ENCODE measurements around the gene TRAK2. TPM values are rescaled to one million over a fixed set of nuclear protein-coding genes. Genes with fewer than 3 reads are reported as not detected.
A peak's percentile ranks its signal among the peaks of the same experiment; 100 is the strongest.

The TRAK2 gene
- total and polyA plus RNA-seq, 2 donors (not counting 3 experiments of a cell fraction or from before 2014, with no cell fraction given) = 9.7 to 35.7 TPM

GRCh38 chr2:201360256-201360655 is 91.0 kb downstream of the TRAK2 start:
- dilution Hi-C loops (cut with MboI; ENCODE audit: extremely low pct_ligation_motif_present, low sequenced_read_pairs) (no loop called here), intact Hi-C loops (cut with micrococcal nuclease) (loop anchor here (5.0 to 10.0 kb wide), 2 partner anchors 103 to 455 kb away; no protein-coding TSS in a partner anchor)
- Histone ChIP-seq H4K20me1 (replicated peaks; ENCODE audit: control insufficient read depth, extremely low read depth, insufficient read depth, low read length) (no peaks in the 10 kb centered on the region), H3K79me2 (ENCODE audit: control insufficient read depth, insufficient read depth, low read length) (no peaks in the 10 kb centered on the region), H3K4me1 (ENCODE audit: control insufficient read depth, extremely low read depth, insufficient read depth, low read length) (no peaks in the 10 kb centered on the region), H3K9me3 (replicated peaks; ENCODE audit: control insufficient read depth, insufficient read depth, low read length) (no peaks in the 10 kb centered on the region), H3K36me3 (ENCODE audit: control insufficient read depth in 2 of 2, extremely low read depth in 1 of 2, insufficient read depth in 2 of 2, low read length in 2 of 2) (no peaks in the 10 kb centered on the region), H3K9ac (replicated peaks; ENCODE audit: extremely low read depth, insufficient read depth, low read length) (no peak overlapping the region), H3K27me3 (ENCODE audit: control insufficient read depth in 2 of 2, insufficient read depth in 2 of 2, low read length in 2 of 2) (no peaks in the 10 kb centered on the region), H3K4me2 (ENCODE audit: insufficient read depth, low read length) (no peak overlapping the region), H2AFZ (ENCODE audit: low read depth, low read length) (no peak overlapping the region), H3K9me1 (replicated peaks; ENCODE audit: control insufficient read depth, extremely low read depth, insufficient read depth, low read length) (no peaks in the 10 kb centered on the region), H3K27ac (ENCODE audit: insufficient read depth, low read depth, low read length) (no peak overlapping the region), H3K4me3 (replicated peaks in 1 of 3; ENCODE audit: insufficient read depth in 1 of 3, low read depth in 1 of 3, low read length in 3 of 3) (no peak overlapping the region)
- FAIRE-seq = no peak
- ChIA-PET POLR2A (no interaction called here), CTCF (interaction anchor here (1.3 kb wide), 1 partner anchor 11 kb away, joined by 3 read pairs; no protein-coding TSS in a partner anchor)
- BruUV-seq (replicated peaks) = no TSS peak
- TF ChIP-seq MAX (IDR thresholded peaks at IDR 0.05; ENCODE audit: insufficient read depth, insufficient read length) = no peak
- no peak for DNase-seq (ENCODE audit: low read depth, low spot score)

GRCh38 chr2:201358684-201359083 is 92.6 kb downstream of the TRAK2 start:
- H3K79me2 ChIP-seq (ENCODE audit: control insufficient read depth, insufficient read depth, low read length) = no peaks in the 10 kb centered on the region
- intact Hi-C loops (cut with micrococcal nuclease) (no loop called here), dilution Hi-C loops (cut with MboI; ENCODE audit: extremely low pct_ligation_motif_present, low sequenced_read_pairs) (no loop called here)
- no peak overlapping the region for H3K27ac ChIP-seq (ENCODE audit: insufficient read depth, low read depth, low read length)
- TF ChIP-seq MAX (IDR thresholded peaks at IDR 0.05; ENCODE audit: insufficient read depth, insufficient read length) (no peak), CTCF (IDR thresholded peaks at IDR 0.05; ENCODE audit: extremely low read depth in 1 of 2, insufficient read depth in 1 of 2, low read depth in 1 of 2, low read length in 2 of 2) (no peak), MYC (IDR thresholded peaks at IDR 0.05; ENCODE audit: low read depth, low read length) (no peak), FOS (IDR thresholded peaks at IDR 0.05; ENCODE audit: borderline replicate concordance, insufficient read depth, low read length) (peak; percentile 38), JUN (IDR thresholded peaks at IDR 0.05; ENCODE audit: borderline replicate concordance, insufficient read depth, insufficient read length, low read depth) (peak; percentile 26), GATA2 (IDR thresholded peaks at IDR 0.05; ENCODE audit: insufficient read depth, insufficient read length, low read depth, low read length) (no peak), POLR2AphosphoS5 (IDR thresholded peaks at IDR 0.05; ENCODE audit: insufficient read depth, low read depth, low read length) (no peak), EZH2 (IDR thresholded peaks at IDR 0.05; ENCODE audit: borderline replicate concordance, low read depth, low read length, severe bottlenecking) (no peak), POLR2A (IDR thresholded peaks at IDR 0.05; ENCODE audit: low read depth, low read length) (no peak)
- no peaks in the 10 kb centered on the region for H3K36me3 ChIP-seq (ENCODE audit: control insufficient read depth in 2 of 2, extremely low read depth in 1 of 2, insufficient read depth in 2 of 2, low read length in 2 of 2)
- H3K4me3 ChIP-seq (replicated peaks in 1 of 3; ENCODE audit: insufficient read depth in 1 of 3, low read depth in 1 of 3, low read length in 3 of 3) = no peak overlapping the region
- H2AFZ ChIP-seq (ENCODE audit: low read depth, low read length) = no peak overlapping the region
- no peaks in the 10 kb centered on the region for H3K4me1 ChIP-seq (ENCODE audit: control insufficient read depth, extremely low read depth, insufficient read depth, low read length)
- no peak overlapping the region for H3K4me2 ChIP-seq (ENCODE audit: insufficient read depth, low read length)
- H3K9me1 ChIP-seq (replicated peaks; ENCODE audit: control insufficient read depth, extremely low read depth, insufficient read depth, low read length) = no peaks in the 10 kb centered on the region
- no peaks in the 10 kb centered on the region for H4K20me1 ChIP-seq (replicated peaks; ENCODE audit: control insufficient read depth, extremely low read depth, insufficient read depth, low read length)
- CTCF ChIA-PET = interaction anchor here (1.0 to 2.5 kb wide), 5 partner anchors 9 to 176 kb away, joined by 3 to 10 read pairs (median 4); partner anchors contain the start of gene CASP10
- no TSS peak for BruUV-seq (replicated peaks)
- FAIRE-seq (no peak), DNase-seq (ENCODE audit: low read depth, low spot score) (peak; percentile 5)
- no peaks in the 10 kb centered on the region for H3K9me3 ChIP-seq (replicated peaks; ENCODE audit: control insufficient read depth, insufficient read depth, low read length)
- POLR2A ChIA-PET = no interaction called here
- no peak overlapping the region for H3K9ac ChIP-seq (replicated peaks; ENCODE audit: extremely low read depth, insufficient read depth, low read length)
- H3K27me3 ChIP-seq (ENCODE audit: control insufficient read depth in 2 of 2, insufficient read depth in 2 of 2, low read length in 2 of 2) = no peaks in the 10 kb centered on the region

All from endothelial cell of umbilical vein (primary cell).